ENCODE data around the gene JPT1.
"Not testable (repeated sequence)": the region's sequence is repeated elsewhere in the genome, so short reads cannot be mapped to it uniquely, and the experiment has no call there.

The JPT1 gene

GRCh38 chr17:75154195-75155106 is at the start of gene JPT1:
Gene JPT1 (minus strand): TSS chr17:75154512. CDS start chr17:75154397, 115 bp downstream.
- DNase-seq = peak; percentile 95 to 98

- no peak for DNase-seq
Measured at GRCh38 chr17:75199886-75200618, 45.7 kb upstream of the JPT1 start.

- DNase-seq = no peak
Measured at GRCh38 chr17:75194879-75195278, 40.6 kb upstream of the JPT1 start.

- no peak for DNase-seq
Measured at GRCh38 chr17:75191584-75191983, 37.3 kb upstream of the JPT1 start.

- no peak for DNase-seq
Measured at GRCh38 chr17:75188614-75189013, 34.3 kb upstream of the JPT1 start.

GRCh38 chr17:75183999-75184884 is 29.9 kb upstream of the JPT1 start:
- no peak for DNase-seq

- peak; percentile 94 to 97 for DNase-seq
Measured at GRCh38 chr17:75182569-75183436, 28.5 kb upstream of the JPT1 start, which contains the start of gene SUMO2. Gene SUMO2 (minus strand): TSS chr17:75182959. CDS start chr17:75182834, 125 bp downstream.

- DNase-seq = no peak
Measured at GRCh38 chr17:75182319-75182568, 27.9 kb upstream of the JPT1 start.

- DNase-seq = peak; percentile 26 to 28
Measured at GRCh38 chr17:75181608-75182318, 27.5 kb upstream of the JPT1 start.

- no peak for DNase-seq
Measured at GRCh38 chr17:75181110-75181509, 26.8 kb upstream of the JPT1 start.

- no peak for DNase-seq
Measured at GRCh38 chr17:75178453-75178852, 24.1 kb upstream of the JPT1 start.

- no peak for DNase-seq
Measured at GRCh38 chr17:75176625-75177024, 22.3 kb upstream of the JPT1 start.

GRCh38 chr17:75174996-75175395 is 20.7 kb upstream of the JPT1 start:
- DNase-seq = no peak

- no peak for DNase-seq
Measured at GRCh38 chr17:75173526-75173925, 19.2 kb upstream of the JPT1 start.

- DNase-seq = no peak
Measured at GRCh38 chr17:75168998-75169397, 14.7 kb upstream of the JPT1 start.

- not testable (repeated sequence) for DNase-seq
Measured at GRCh38 chr17:75164606-75165005, 10.3 kb upstream of the JPT1 start.

- DNase-seq = no peak
Measured at GRCh38 chr17:75163074-75163473, 8.8 kb upstream of the JPT1 start.

GRCh38 chr17:75160211-75160610 is 5.9 kb upstream of the JPT1 start:
- no peak for DNase-seq

GRCh38 chr17:75159196-75160031 is 5.1 kb upstream of the JPT1 start:
- DNase-seq = no peak

- DNase-seq = not testable (repeated sequence)
Measured at GRCh38 chr17:75158480-75158879, 4.2 kb upstream of the JPT1 start.

Data from stimulated activated CD4-positive, alpha-beta T cell treated with anti-CD3 and anti-CD28 coated beads, Interleukin-4, amount 100 ng/mL, for 4 hours (primary cell).